GM23338 (cell line): Measurements from ENCODE around the gene APOL6. TPM values are rescaled to one million over a fixed set of nuclear protein-coding genes. Genes with fewer than 3 reads are reported as not detected.

ENCODE experiments used
- ATAC-seq: fragments of 200-7000 bp; cut with Tn5 transposase; 3 replicates; pipeline ENCODE4 v1.9.1; 2020
- DNase-seq: peaks from one replicate; pipeline ENCODE4 v3.0.0-alpha.2; 2015; ENCODE audit warnings: low spot score
- H2AFZ ChIP-seq: fragments of 200-600 bp; sonication (generic); 2 replicates; pipeline ENCODE4 v1.8.0; 2016; ENCODE audit warnings: antibody characterized with exemption, mild to moderate bottlenecking, moderate library complexity
- H3F3A ChIP-seq: fragments of 200-600 bp; sonication (generic); replicated peaks from 2 replicates; pipeline ENCODE4 v1.8.0; 2017; ENCODE audit warnings: antibody characterized with exemption, mixed run types, low read depth
- H3K27ac ChIP-seq: fragments of 200-600 bp; sonication (generic); 2 replicates; pipeline ENCODE4 v1.6.1; 2016; ENCODE audit warnings: low read depth
- H3K27me3 ChIP-seq: fragments of 200-600 bp; sonication (generic); 2 replicates; pipeline ENCODE4 v1.8.0; 2016; ENCODE audit warnings: mild to moderate bottlenecking, mixed run types, moderate library complexity; ENCODE audit not compliant: insufficient read depth
- H3K36me3 ChIP-seq: fragments of 200-600 bp; sonication (generic); 2 replicates; pipeline ENCODE4 v1.8.0; 2016; ENCODE audit warnings: mild to moderate bottlenecking; ENCODE audit not compliant: insufficient read depth
- H3K4me1 ChIP-seq: fragments of 200-600 bp; sonication (generic); 2 replicates; pipeline ENCODE4 v1.8.0; 2016; ENCODE audit warnings: mild to moderate bottlenecking, moderate library complexity; ENCODE audit not compliant: insufficient read depth
- H3K4me2 ChIP-seq: fragments of 200-600 bp; sonication (generic); 2 replicates; pipeline ENCODE4 v1.7.1; 2017; ENCODE audit warnings: mixed run types
- H3K4me3 ChIP-seq: fragments of 200-600 bp; sonication (generic); 2 replicates; pipeline ENCODE4 v1.6.1; 2016; ENCODE audit warnings: mixed run types
- H3K79me2 ChIP-seq: fragments of 200-600 bp; sonication (generic); replicated peaks from 2 replicates; pipeline ENCODE4 v1.8.0; 2017; ENCODE audit warnings: mild to moderate bottlenecking; ENCODE audit not compliant: insufficient read depth
- H3K9me2 ChIP-seq: fragments of 200-600 bp; sonication (generic); 2 replicates; pipeline ENCODE4 v1.8.0; 2017; ENCODE audit not compliant: insufficient read depth
- H4K20me1 ChIP-seq: fragments of 200-600 bp; sonication (generic); replicated peaks from 2 replicates; pipeline ENCODE4 v1.8.0; 2017; ENCODE audit warnings: mild to moderate bottlenecking; ENCODE audit not compliant: insufficient read depth
- H3K27ac Mint-ChIP-seq: 2 replicates; pipeline ENCODE4 v1.8.0; 2020; ENCODE audit warnings: inconsistent platforms, mild to moderate bottlenecking, moderate library complexity, mixed read lengths
- H3K27me3 Mint-ChIP-seq: 3 replicates; pipeline ENCODE4 v1.8.0; 2022; ENCODE audit warnings: low read depth, mild to moderate bottlenecking, moderate library complexity, mixed read lengths, inconsistent platforms; ENCODE audit not compliant: insufficient read depth, poor library complexity
- H3K36me3 Mint-ChIP-seq: 3 replicates; pipeline ENCODE4 v1.8.0; 2021; ENCODE audit warnings: low read depth, mild to moderate bottlenecking, inconsistent platforms, moderate library complexity, mixed read lengths
- H3K4me1 Mint-ChIP-seq: 3 replicates; pipeline ENCODE4 v1.8.0; 2020; ENCODE audit warnings: mild to moderate bottlenecking, inconsistent platforms, mixed read lengths
- H3K4me3 Mint-ChIP-seq: 3 replicates; pipeline ENCODE4 v1.8.0; 2021; ENCODE audit warnings: moderate library complexity, mild to moderate bottlenecking, inconsistent platforms, mixed read lengths
- H3K9me3 Mint-ChIP-seq: 3 replicates; pipeline ENCODE4 v1.8.0; 2020; ENCODE audit warnings: moderate library complexity, mild to moderate bottlenecking, inconsistent platforms, mixed read lengths
- ETS1 ChIP-seq: IDR thresholded peaks from 2 replicates; pipeline ENCODE4 v1.6.1; 2016; ENCODE audit warnings: antibody characterized with exemption
- EZH2phosphoT487 ChIP-seq: fragments of 200-600 bp; sonication (generic); IDR thresholded peaks from one replicate; pipeline ENCODE4 v1.8.1; 2018; ENCODE audit warnings: antibody characterized with exemption; ENCODE audit not compliant: unreplicated experiment
- ZNF331 ChIP-seq: fragments of 250-450 bp; sonication (Bioruptor Pico); IDR thresholded peaks from 2 replicates; pipeline ENCODE4 v1.5.0; 2020; ENCODE audit warnings: low read depth, mild to moderate bottlenecking, moderate library complexity
- ZNF462 ChIP-seq: fragments of 250-450 bp; sonication (Bioruptor Pico); IDR thresholded peaks from 2 replicates; pipeline ENCODE4 v1.5.0; 2020; ENCODE audit warnings: mild to moderate bottlenecking, moderate library complexity
- polyA plus RNA-seq: library from polyadenylated mRNA; unstranded; fragments of >200 nt; fragmentation: Nextera tagmentation; extraction: Ambion mirVana; gene quantifications from 2 replicates; pipeline ENCODE4 v1.2.1, GENCODE V29; 2016
- total RNA-seq: library from RNA; depleted of rRNA; stranded (reverse); fragments of >200 nt; shearing (Covaris generic); gene quantifications from 2 replicates; pipeline ENCODE4 v1.2.3, GENCODE V29; 2014
- TF ChIP-seq, protein P1 (sequence below), 2 experiments: fragments of 200-600 bp in 1 of 2; sonication (generic) in 1 of 2; conservative IDR thresholded peaks; 2 replicates each; pipeline versions ENCODE4 v1.5.1 to v1.6.1; 2016 to 2017; ENCODE audit warnings: antibody characterized with exemption in 2 of 2, low read depth in 2 of 2, mild to moderate bottlenecking in 2 of 2, moderate library complexity in 1 of 2

Gene APOL6
- total and polyA plus RNA-seq, 2 experiments from 2014 or later, result 0.10 to 0.14 TPM

DNA sequence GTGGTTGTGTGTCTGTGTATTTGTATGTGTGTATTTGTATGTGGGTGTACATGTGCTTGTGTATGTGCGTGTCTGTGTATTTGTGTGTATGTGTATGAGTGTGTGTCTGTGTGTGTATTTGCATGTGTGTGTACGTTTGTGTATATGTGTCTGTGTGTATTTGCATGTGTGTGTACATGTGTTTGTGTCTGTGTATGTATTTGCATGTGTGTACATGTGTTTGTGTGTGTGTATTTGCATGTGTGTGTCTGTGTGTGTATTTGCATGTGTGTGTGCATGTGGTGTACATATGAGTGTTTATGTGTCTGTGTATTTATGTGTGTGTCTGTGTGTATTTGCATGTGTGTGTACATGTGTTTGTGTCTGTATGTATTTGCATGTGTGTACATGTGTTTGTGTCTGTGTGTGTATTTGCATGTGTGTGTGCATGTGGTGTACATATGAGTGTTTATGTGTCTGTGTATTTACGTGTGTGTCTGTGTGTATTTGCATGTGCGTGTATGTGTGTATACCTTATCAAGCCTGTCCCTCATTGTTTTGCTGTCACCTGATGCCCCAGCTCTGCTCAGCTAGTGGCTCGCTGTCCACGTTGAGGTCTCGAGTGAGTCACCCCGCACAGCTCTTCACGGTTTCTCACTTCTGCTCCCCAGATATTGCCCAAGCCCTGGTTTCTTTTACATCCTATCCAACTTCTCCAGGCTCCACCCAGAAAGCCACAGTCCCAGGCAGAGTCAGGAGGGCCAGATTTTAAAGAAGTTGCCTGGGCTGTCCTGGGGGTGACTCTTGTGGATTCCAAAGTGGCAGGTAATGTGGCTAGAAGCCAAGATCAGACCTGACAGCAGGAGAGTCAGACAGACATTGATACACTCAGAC, 46.3 kb upstream of the APOL6 start (continued):
- TF ChIP-seq ZNF462, result no peak
- no peak for TF ChIP-seq EZH2phosphoT487

- peaks cover 2% of the 10 kb centered on the region for H3K27me3 Mint-ChIP-seq
- no peak overlapping the region for H3K4me2 ChIP-seq
- no peaks in the 10 kb centered on the region for H3K79me2 ChIP-seq
- no peaks in the 10 kb centered on the region for H4K20me1 ChIP-seq
- H3K36me3 Mint-ChIP-seq, result no peaks in the 10 kb centered on the region
- H3K4me1 Mint-ChIP-seq, result 0 out of 3 replicates have a peak, but pooled peaks cover 2% of the 10 kb centered on the region
- DNase-seq (no peak), ATAC-seq (no peak; the same call in 2 of the 3 replicates)
- H3K9me2 ChIP-seq, result no peaks in the 10 kb centered on the region
- no peak overlapping the region for H3K27ac Mint-ChIP-seq
- H3K27me3 ChIP-seq, result no peaks in the 10 kb centered on the region
- no peak overlapping the region for H2AFZ ChIP-seq
- peaks cover 9% of the 10 kb centered on the region; the same call in 1 of the 2 replicates for H3F3A ChIP-seq
- H3K4me3 Mint-ChIP-seq, result no peak overlapping the region
- no peaks in the 10 kb centered on the region for H3K9me3 Mint-ChIP-seq
- H3K36me3 ChIP-seq, result no peaks in the 10 kb centered on the region
- H3K27ac ChIP-seq, result no peak overlapping the region
- H3K4me3 ChIP-seq, result no peak overlapping the region
- H3K4me1 ChIP-seq, result no peaks in the 10 kb centered on the region
- TF ChIP-seq ETS1, result no peak
- TF ChIP-seq, protein P1, sequence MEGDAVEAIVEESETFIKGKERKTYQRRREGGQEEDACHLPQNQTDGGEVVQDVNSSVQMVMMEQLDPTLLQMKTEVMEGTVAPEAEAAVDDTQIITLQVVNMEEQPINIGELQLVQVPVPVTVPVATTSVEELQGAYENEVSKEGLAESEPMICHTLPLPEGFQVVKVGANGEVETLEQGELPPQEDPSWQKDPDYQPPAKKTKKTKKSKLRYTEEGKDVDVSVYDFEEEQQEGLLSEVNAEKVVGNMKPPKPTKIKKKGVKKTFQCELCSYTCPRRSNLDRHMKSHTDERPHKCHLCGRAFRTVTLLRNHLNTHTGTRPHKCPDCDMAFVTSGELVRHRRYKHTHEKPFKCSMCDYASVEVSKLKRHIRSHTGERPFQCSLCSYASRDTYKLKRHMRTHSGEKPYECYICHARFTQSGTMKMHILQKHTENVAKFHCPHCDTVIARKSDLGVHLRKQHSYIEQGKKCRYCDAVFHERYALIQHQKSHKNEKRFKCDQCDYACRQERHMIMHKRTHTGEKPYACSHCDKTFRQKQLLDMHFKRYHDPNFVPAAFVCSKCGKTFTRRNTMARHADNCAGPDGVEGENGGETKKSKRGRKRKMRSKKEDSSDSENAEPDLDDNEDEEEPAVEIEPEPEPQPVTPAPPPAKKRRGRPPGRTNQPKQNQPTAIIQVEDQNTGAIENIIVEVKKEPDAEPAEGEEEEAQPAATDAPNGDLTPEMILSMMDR (conservative IDR thresholded peaks at IDR 0.05; ENCODE audit: low read depth in 2 of 2), result no peak
- no peak for TF ChIP-seq ZNF331 (CRISPR knock-in tag)
Observed at GRCh38 chr22:35604621-35605368, 43.5 kb upstream of the APOL6 start.
